ENCODE data around the gene LDLRAD3. TPM values are rescaled to one million over a fixed set of nuclear protein-coding genes. Genes with fewer than 3 reads are reported as not detected.
A peak's percentile ranks its signal among the peaks of the same experiment; 100 is the strongest.

LDLRAD3 gene
- total RNA-seq, 1 donor from 2014 or later, result 35.6 TPM

DNA sequence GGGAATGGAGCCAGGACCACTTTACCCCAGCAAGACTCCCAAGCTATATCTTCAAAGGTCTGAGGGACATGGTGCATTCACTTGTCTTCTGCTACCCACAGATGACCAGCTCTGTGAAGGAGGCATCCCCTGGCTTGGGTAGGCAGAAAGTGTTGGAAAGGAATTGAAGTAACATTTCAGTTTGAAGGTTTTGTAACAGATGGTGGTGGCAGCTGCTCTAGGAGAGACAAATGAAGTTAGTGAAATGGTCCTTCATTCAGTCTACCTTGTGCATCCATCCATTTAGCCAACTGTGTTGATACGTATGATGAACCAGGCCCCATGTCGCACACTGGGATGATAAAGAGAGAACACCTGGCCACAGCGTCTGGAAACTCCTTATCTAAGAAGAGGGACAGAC is 204.8 kb downstream of the LDLRAD3 start:
- Histone ChIP-seq H3F3A (ENCODE audit: low read depth) (peaks cover 17% of the 10 kb centered on the region), H3K79me2 (ENCODE audit: low read depth) (peaks cover 18% of the 10 kb centered on the region), H3K4me3 (no peak overlapping the region), H3K9ac (no peak overlapping the region), H3K36me3 (no peaks in the 10 kb centered on the region), H3K27me3 (no peaks in the 10 kb centered on the region), H3K27ac (no peak overlapping the region), H3K9me3 (ENCODE audit: low read depth) (no peaks in the 10 kb centered on the region), H3K4me2 (no peak overlapping the region), H3K4me1 (peaks cover 21% of the 10 kb centered on the region), H2AFZ (replicated peaks) (no peak overlapping the region), H4K20me1 (ENCODE audit: low read depth) (no peaks in the 10 kb centered on the region)
- no peak for DNase-seq (ENCODE audit: low spot score)
- Mint-ChIP-seq H3K4me3 (no peak overlapping the region), H3K36me3 (peaks cover 6% of the 10 kb centered on the region), H3K9me3 (peaks cover under 1% of the 10 kb centered on the region), H3K27ac (no peak overlapping the region), H3K4me1 (peaks cover 41% of the 10 kb centered on the region), H3K27me3 (ENCODE audit: insufficient read depth, low read depth) (peaks cover 2% of the 10 kb centered on the region)
- no peak for TF ChIP-seq EZH2 (IDR thresholded peaks at IDR 0.05)
- TF ChIP-seq, protein P1, sequence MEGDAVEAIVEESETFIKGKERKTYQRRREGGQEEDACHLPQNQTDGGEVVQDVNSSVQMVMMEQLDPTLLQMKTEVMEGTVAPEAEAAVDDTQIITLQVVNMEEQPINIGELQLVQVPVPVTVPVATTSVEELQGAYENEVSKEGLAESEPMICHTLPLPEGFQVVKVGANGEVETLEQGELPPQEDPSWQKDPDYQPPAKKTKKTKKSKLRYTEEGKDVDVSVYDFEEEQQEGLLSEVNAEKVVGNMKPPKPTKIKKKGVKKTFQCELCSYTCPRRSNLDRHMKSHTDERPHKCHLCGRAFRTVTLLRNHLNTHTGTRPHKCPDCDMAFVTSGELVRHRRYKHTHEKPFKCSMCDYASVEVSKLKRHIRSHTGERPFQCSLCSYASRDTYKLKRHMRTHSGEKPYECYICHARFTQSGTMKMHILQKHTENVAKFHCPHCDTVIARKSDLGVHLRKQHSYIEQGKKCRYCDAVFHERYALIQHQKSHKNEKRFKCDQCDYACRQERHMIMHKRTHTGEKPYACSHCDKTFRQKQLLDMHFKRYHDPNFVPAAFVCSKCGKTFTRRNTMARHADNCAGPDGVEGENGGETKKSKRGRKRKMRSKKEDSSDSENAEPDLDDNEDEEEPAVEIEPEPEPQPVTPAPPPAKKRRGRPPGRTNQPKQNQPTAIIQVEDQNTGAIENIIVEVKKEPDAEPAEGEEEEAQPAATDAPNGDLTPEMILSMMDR (IDR thresholded peaks at IDR 0.05), result no peak
- TF ChIP-seq EZH2phosphoT487 (IDR thresholded peaks at IDR 0.05), result no peak

DNA sequence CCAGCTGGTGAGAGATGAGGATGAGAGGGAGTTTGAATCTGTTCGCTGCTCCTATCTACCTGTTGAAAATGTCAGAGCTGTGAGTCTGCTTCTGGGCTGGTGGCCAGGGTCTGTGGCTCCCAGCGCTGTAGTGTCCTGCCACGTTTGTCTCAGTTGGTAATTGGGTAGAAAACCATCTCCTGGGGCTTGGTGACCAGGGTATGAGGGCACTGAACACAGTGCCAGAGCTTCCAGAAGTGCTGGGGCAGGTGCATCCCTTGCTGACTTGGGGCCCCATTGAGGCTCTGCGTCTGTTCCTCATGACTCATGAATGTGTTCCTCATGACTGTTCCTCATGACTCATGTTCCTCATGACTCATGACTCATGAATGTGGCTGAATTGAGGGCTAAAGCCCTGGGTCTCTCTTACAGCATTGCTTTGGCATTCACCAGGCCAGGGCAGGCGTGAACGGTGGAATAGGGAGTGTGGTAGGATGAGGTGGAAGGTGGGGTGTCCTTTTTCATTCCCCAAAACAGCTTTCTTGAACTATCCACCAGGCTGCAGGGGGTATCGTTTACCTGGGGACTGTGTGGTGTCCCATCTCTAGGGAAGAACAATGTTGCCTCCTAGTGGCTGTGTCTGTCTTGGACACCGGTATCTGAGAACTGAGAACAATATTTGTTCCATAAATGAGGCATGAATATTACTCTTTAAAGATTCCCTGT is 205.8 kb downstream of the LDLRAD3 start:
- Mint-ChIP-seq H3K27me3 (ENCODE audit: insufficient read depth, low read depth) (peaks cover 2% of the 10 kb centered on the region), H3K9me3 (no peaks in the 10 kb centered on the region), H3K4me1 (peaks cover 50% of the 10 kb centered on the region), H3K4me3 (peak overlapping the region; percentile 7), H3K27ac (peak overlapping the region; percentile 93), H3K36me3 (peaks cover 6% of the 10 kb centered on the region)
- peaks cover 18% of the 10 kb centered on the region for H3K79me2 ChIP-seq (ENCODE audit: low read depth)
- H3K27ac ChIP-seq, result no peak overlapping the region
- H3K9me3 ChIP-seq (ENCODE audit: low read depth), result no peaks in the 10 kb centered on the region
- H3K4me1 ChIP-seq, result peaks cover 21% of the 10 kb centered on the region
- H3K27me3 ChIP-seq, result no peaks in the 10 kb centered on the region
- H2AFZ ChIP-seq (replicated peaks), result no peak overlapping the region
- no peaks in the 10 kb centered on the region for H4K20me1 ChIP-seq (ENCODE audit: low read depth)
- H3K4me3 ChIP-seq, result no peak overlapping the region
- H3K4me2 ChIP-seq, result no peak overlapping the region
- no peaks in the 10 kb centered on the region for H3K36me3 ChIP-seq
- H3K9ac ChIP-seq, result no peak overlapping the region
- DNase-seq (ENCODE audit: low spot score), result peak; percentile 42
- peaks cover 17% of the 10 kb centered on the region for H3F3A ChIP-seq (ENCODE audit: low read depth)
- TF ChIP-seq, protein P1 (IDR thresholded peaks at IDR 0.05), result peak; percentile 53
- TF ChIP-seq EZH2 (IDR thresholded peaks at IDR 0.05) (no peak), EZH2phosphoT487 (IDR thresholded peaks at IDR 0.05) (no peak)

DNA sequence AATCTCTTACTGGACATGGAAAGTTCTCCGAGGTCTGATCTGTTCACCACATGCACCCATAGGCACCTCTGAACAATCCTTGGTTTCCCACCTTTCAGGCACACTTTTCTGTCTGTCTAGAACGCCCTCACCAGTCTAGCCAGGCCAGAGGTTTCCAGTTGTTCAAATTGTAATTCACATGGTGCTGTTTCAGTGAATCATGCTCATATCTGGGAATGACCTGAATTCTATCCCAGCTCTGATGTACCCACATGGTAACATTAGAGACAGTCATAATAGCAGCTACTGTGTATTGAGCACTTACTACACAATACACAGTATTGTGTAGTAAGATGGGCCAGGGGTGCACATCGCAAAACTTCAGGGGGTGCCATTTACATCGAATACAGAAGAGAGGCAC is 207.1 kb downstream of the LDLRAD3 start:
- Histone ChIP-seq H4K20me1 (ENCODE audit: low read depth) (peaks cover 4% of the 10 kb centered on the region), H3K27me3 (no peaks in the 10 kb centered on the region), H2AFZ (replicated peaks) (no peak overlapping the region), H3K79me2 (ENCODE audit: low read depth) (peaks cover 18% of the 10 kb centered on the region), H3K9ac (no peak overlapping the region), H3K4me1 (peaks cover 28% of the 10 kb centered on the region), H3K9me3 (ENCODE audit: low read depth) (no peaks in the 10 kb centered on the region), H3K27ac (no peak overlapping the region), H3F3A (ENCODE audit: low read depth) (peaks cover 25% of the 10 kb centered on the region), H3K36me3 (no peaks in the 10 kb centered on the region), H3K4me2 (no peak overlapping the region), H3K4me3 (no peak overlapping the region)
- no peak for TF ChIP-seq EZH2phosphoT487 (IDR thresholded peaks at IDR 0.05)
- no peak for TF ChIP-seq EZH2 (IDR thresholded peaks at IDR 0.05)
- TF ChIP-seq, protein P1 (IDR thresholded peaks at IDR 0.05), result no peak
- H3K4me1 Mint-ChIP-seq, result peaks cover 57% of the 10 kb centered on the region
- H3K27me3 Mint-ChIP-seq (ENCODE audit: insufficient read depth, low read depth), result peaks cover 2% of the 10 kb centered on the region
- no peak overlapping the region for H3K4me3 Mint-ChIP-seq
- no peaks in the 10 kb centered on the region for H3K9me3 Mint-ChIP-seq
- H3K27ac Mint-ChIP-seq, result no peak overlapping the region
- DNase-seq (ENCODE audit: low spot score), result no peak
- H3K36me3 Mint-ChIP-seq, result peaks cover 6% of the 10 kb centered on the region
